CD4-positive, alpha-beta memory T cell (primary cell): ENCODE measurements around the gene GGTLC2. TPM values are rescaled to one million over a fixed set of nuclear protein-coding genes. Genes with fewer than 3 reads are reported as not detected.
"Not testable (repeated sequence)": the region's sequence is repeated elsewhere in the genome, so short reads cannot be mapped to it uniquely, and the experiment has no call there.

Experiments used
- CTCF ChIA-PET: fragments of 350-600 bp; sonication (Branson Sonifier 250); formaldehyde crosslinking; loops from one replicate; lab custom pipeline; 2021; ENCODE audit warnings: inconsistent platforms; ENCODE audit not compliant: partially characterized antibody; lab: Charles Lee
- POLR2A ChIA-PET: fragments of 350-600 bp; sonication (Branson Sonifier 250); formaldehyde crosslinking; loops from one replicate; lab custom pipeline; 2021; ENCODE audit not compliant: partially characterized antibody; lab: Charles Lee
- DNase-seq, 5 donors: peaks; one replicate each; pipeline versions ENCODE4 v3.0.0 to v3.0.0-alpha.2; 2020 to 2022; ENCODE audit warnings: mixed read lengths in 1 of 5
- H3K27ac ChIP-seq: one replicate; pipeline ENCODE4 v1.7.0; 2013; ENCODE audit warnings: low read depth, low read length
- H3K27me3 ChIP-seq: 2 replicates; pipeline ENCODE4 v1.7.0; 2013; ENCODE audit warnings: mild to moderate bottlenecking, low read length, moderate library complexity; ENCODE audit not compliant: insufficient read depth
- H3K36me3 ChIP-seq: 2 replicates; pipeline ENCODE4 v1.7.0; 2013; ENCODE audit warnings: mild to moderate bottlenecking, low read length, moderate library complexity; ENCODE audit not compliant: insufficient read depth
- H3K4me1 ChIP-seq: 2 replicates; pipeline ENCODE4 v1.7.0; 2013; ENCODE audit warnings: mild to moderate bottlenecking, low read length, moderate library complexity; ENCODE audit not compliant: insufficient read depth
- H3K4me3 ChIP-seq, 2 donors: one replicate each; pipeline ENCODE4 v1.7.0; 2013; ENCODE audit warnings: low read length in 2 of 2, mild to moderate bottlenecking in 1 of 2
- H3K9me3 ChIP-seq, 2 donors: one replicate each; pipeline ENCODE4 v1.7.0; 2013; ENCODE audit warnings: low read length in 2 of 2, control low read depth in 1 of 2; ENCODE audit not compliant: control insufficient read depth in 1 of 2
- H3K27ac Mint-ChIP-seq, 7 donors: one replicate each; pipeline ENCODE4 v1.8.0; 2020 to 2021; ENCODE audit warnings: mixed read lengths in 7 of 7, mild to moderate bottlenecking in 6 of 7, inconsistent platforms in 3 of 7, moderate library complexity in 3 of 7
- H3K27me3 Mint-ChIP-seq, 2 donors: one replicate each; pipeline ENCODE4 v1.8.0; 2020 to 2021; ENCODE audit warnings: mixed read lengths in 2 of 2
- H3K36me3 Mint-ChIP-seq, 2 donors: one replicate each; pipeline ENCODE4 v1.8.0; 2020 to 2021; ENCODE audit warnings: mixed read lengths in 2 of 2, inconsistent platforms in 1 of 2, mild to moderate bottlenecking in 1 of 2
- H3K4me1 Mint-ChIP-seq, 4 donors: one replicate each; pipeline ENCODE4 v1.8.0; 2020 to 2021; ENCODE audit warnings: mixed read lengths in 4 of 4, mild to moderate bottlenecking in 1 of 4
- H3K4me3 Mint-ChIP-seq, 8 donors: one replicate each; pipeline ENCODE4 v1.8.0; 2020 to 2021; ENCODE audit warnings: mixed read lengths in 8 of 8, mild to moderate bottlenecking in 7 of 8, moderate library complexity in 6 of 8, inconsistent platforms in 3 of 8
- H3K9me3 Mint-ChIP-seq, 8 donors: one replicate each; pipeline ENCODE4 v1.8.0; 2020 to 2021; ENCODE audit warnings: mixed read lengths in 8 of 8, mild to moderate bottlenecking in 5 of 8, inconsistent platforms in 3 of 8, moderate library complexity in 1 of 8
- intact Hi-C: fragments of 100-400 bp; cut with micrococcal nuclease; formaldehyde crosslinking; loops from one replicate; pipeline ENCODE4 v1.15.1; 2023
- polyA plus RNA-seq, 2 donors: library from polyadenylated mRNA; unstranded; fragments of 300-500 nt; fragmentation: Illumina TruSeq; gene quantifications; one replicate each; pipeline ENCODE4 v1.2.3, GENCODE V29; 2021
- total RNA-seq, 2 experiments: library from RNA; stranded (reverse); gene quantifications; one replicate each; pipeline ENCODE4 v1.2.3, GENCODE V29; 2021

Gene GGTLC2
- total and polyA plus RNA-seq, 4 experiments from 2014 or later: not detected

DNA sequence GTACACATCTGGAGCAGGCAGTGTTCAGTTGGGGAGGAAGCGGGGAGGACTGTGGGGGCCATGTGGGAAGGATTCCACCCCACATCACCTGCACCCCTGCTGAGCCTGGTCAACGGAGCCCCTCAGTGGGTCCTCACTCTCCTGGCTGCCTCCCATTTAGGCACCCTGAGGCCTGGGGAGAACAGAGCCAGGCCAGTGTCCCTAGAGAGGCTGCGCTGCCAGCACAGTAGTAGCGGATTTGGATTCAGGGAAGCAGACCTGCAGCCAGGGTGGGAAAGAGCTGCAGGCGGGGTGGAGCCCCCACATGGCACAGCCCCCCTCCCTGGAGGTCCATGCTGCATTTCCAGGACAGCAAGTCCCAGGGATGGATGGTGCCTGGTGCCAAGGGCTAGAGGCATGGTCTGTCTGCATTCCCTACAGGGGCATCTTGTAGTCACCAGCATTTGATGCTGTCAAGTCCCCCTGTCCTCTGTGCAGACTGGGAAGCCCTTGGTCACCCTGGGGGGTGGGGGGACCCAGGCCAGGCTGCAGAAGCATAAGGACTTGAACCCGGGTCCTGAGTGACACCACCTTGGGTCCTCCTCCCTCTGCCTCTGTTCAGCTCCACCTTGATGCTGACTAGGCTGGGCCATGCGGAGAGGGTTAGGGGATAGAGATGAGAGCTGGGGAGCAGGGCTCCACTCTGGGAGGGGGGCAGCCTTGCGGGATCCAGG, 6.5 kb downstream of the GGTLC2 start:
- H3K36me3 ChIP-seq, intact Hi-C loops, H3K4me1 ChIP-seq, H3K9me3 ChIP-seq, H3K27ac Mint-ChIP-seq, POLR2A ChIA-PET, H3K27me3 Mint-ChIP-seq, H3K4me3 Mint-ChIP-seq, H3K36me3 Mint-ChIP-seq, H3K4me3 ChIP-seq, H3K27me3 ChIP-seq, CTCF ChIA-PET, H3K9me3 Mint-ChIP-seq, H3K27ac ChIP-seq, DNase-seq: not testable (repeated sequence)
- peaks cover 3 to 26% (median 11%) of the 10 kb centered on the region in 4 donors for H3K4me1 Mint-ChIP-seq

DNA sequence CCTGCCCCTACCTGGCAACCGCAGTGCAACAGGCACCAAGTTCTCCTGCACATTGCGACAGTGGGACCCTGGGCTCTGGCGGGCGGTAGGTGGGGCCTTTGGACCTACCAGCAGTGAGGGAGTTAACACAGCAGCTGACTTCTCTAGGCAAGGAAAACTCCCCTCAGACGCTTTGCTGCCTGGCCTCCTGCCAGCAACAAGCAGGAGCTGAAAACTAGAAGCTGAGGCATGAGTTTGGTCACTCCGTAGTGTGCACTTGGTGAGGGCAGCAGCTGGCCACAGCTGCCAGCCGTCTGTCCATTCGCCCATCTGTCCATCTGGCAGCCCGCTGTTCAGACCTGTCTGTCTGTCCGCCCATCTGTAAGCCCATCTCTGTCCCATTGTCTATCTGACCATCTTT, 7.2 kb downstream of the GGTLC2 start:
- H3K27ac ChIP-seq, H3K4me3 Mint-ChIP-seq, H3K27ac Mint-ChIP-seq, POLR2A ChIA-PET, CTCF ChIA-PET, H3K27me3 Mint-ChIP-seq, H3K4me1 ChIP-seq, H3K4me3 ChIP-seq, intact Hi-C loops, H3K9me3 Mint-ChIP-seq, DNase-seq, H3K9me3 ChIP-seq, H3K36me3 ChIP-seq, H3K27me3 ChIP-seq, H3K36me3 Mint-ChIP-seq: not testable (repeated sequence)
- peaks cover 3 to 26% (median 11%) of the 10 kb centered on the region in 4 donors for H3K4me1 Mint-ChIP-seq

DNA sequence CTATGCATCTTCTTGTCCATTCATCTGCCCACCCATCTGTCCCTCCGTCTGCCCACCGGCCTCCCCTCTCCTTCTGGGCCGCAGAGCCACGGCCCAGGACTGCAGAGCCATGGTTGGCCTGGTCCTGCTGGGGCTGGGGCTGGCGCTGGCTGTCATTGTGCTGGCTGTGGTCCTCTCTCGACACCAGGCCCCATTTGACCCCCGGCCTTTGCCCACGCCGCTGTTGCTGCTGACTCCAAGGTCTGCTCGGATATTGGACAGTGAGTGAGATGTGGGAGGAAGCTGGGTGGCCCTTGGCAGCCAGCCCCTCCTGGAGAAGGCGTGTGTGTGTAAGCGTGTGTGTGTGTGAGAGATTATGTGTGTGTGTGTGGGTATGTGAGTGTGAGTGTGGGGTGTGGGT, 7.7 kb downstream of the GGTLC2 start:
- H3K4me1 Mint-ChIP-seq: peaks cover 3 to 26% (median 11%) of the 10 kb centered on the region in 4 donors
- H3K27me3 Mint-ChIP-seq, H3K9me3 Mint-ChIP-seq, POLR2A ChIA-PET, H3K36me3 Mint-ChIP-seq, H3K4me1 ChIP-seq, H3K27me3 ChIP-seq, H3K36me3 ChIP-seq, H3K9me3 ChIP-seq, DNase-seq, CTCF ChIA-PET, intact Hi-C loops, H3K27ac ChIP-seq, H3K4me3 ChIP-seq: not testable (repeated sequence)
- H3K27ac Mint-ChIP-seq: peak overlapping the region in 1 of 7 donors; percentile 32
- H3K4me3 Mint-ChIP-seq: peak overlapping the region in 1 of 8 donors; percentile 76

DNA sequence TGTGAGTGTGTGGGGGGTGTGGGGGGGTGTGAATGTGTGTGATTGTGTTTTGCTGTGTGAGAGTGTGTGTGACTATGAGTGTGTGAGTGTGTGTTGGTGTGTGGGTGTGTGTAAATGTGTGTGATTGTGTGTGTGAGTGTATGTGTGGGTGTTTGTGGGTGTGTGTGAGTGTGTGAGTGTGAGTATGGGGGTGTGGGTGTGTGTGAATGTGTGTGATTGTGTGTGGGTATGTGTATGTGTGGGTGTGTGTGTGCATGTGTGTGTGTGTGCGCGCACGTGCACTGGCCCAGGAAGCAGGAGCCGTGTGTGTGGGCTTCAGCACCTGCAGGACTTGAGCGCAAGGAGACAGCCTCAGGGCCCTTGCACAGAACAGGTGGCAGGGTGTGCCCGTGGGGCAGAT, 8.2 kb downstream of the GGTLC2 start:
- Mint-ChIP-seq H3K4me3 (peak overlapping the region in 1 of 8 donors; percentile 76), H3K27ac (peak overlapping the region in 3 of 7 donors; percentile 12 to 39 (median 32)), H3K4me1 (peaks cover 3 to 26% (median 11%) of the 10 kb centered on the region in 4 donors)
- H3K9me3 ChIP-seq, H3K27me3 Mint-ChIP-seq, H3K9me3 Mint-ChIP-seq, H3K27me3 ChIP-seq, DNase-seq, H3K36me3 ChIP-seq, H3K4me3 ChIP-seq, CTCF ChIA-PET, intact Hi-C loops, H3K27ac ChIP-seq, H3K4me1 ChIP-seq, H3K36me3 Mint-ChIP-seq, POLR2A ChIA-PET: not testable (repeated sequence)

DNA sequence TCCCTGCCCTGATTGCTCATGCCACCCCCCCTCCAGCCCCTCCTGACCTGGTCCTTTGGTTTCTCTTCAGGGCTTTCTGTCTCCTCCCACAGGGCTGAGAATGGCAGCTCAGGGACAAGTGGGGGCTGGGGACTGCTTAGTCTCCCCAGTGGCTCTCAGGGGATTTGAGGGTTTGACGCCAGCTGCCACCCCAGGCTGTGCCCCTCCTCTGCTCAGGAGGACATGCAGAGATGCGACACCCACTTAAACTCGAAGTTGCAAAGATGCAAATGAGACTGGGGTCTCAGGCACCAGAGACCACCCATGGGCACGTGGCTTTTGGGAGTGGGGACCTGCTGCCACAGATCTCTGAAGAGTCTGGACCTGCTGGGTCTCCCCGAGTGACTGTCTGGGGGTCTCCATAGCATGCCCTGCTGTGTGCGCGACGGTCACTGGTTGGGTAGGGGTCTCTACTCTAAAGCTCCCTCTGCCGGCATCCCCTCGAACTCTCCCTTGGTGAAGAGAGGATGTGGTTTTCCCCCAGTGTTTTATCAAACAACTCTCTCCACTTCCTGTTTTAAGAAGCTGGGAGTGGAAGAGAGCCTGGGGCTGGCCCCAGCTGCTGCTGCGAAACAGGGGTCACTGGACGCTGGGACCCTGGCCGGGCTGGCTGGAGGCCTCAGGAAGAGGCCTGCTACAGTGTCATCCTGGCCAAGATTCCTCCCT, 9.4 kb downstream of the GGTLC2 start:
- intact Hi-C loops, CTCF ChIA-PET, POLR2A ChIA-PET, H3K4me1 ChIP-seq, H3K36me3 Mint-ChIP-seq, H3K4me3 Mint-ChIP-seq, DNase-seq, H3K9me3 Mint-ChIP-seq, H3K9me3 ChIP-seq, H3K27me3 ChIP-seq, H3K27ac Mint-ChIP-seq, H3K27ac ChIP-seq, H3K4me3 ChIP-seq, H3K27me3 Mint-ChIP-seq, H3K36me3 ChIP-seq: not testable (repeated sequence)
- peaks cover 3 to 26% (median 11%) of the 10 kb centered on the region in 4 donors for H3K4me1 Mint-ChIP-seq

DNA sequence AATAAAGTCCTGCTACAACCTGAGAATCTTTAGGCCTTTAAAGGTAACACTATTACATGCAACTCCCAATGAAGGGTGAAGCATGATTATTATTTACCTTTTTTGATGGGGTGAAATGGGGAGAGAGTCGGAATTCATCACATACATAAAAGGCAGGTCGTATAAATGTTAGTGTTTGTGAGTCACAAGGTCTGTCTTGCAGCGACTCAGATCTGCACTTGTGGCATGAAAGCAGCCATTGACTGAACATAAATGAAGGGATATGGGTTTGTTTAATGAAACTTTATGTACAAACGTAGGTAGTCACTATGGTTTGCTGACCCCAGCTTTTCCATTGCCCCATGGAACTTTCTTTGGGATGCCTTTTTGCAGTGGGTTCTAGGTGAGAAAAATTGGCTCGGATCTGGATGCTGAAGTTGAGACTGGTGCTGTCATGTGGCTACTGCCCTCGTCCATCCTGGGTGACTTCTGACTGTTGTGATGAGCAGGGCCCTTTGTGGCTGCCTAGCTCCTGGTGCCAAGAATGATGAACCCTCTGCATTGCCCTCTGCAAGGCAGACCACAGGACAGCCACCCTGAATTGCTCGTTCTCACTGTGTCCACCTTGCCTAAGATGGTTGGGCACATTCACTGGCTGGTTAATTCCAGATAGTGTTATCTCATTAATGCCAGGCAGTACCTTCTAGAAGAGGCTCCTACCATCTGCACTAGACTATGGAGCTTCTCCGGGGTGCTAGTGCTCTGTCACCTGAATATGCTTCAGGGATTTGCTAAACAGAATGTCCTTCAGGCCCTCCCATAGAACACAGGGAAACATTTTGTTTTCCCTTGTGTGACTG, 11.3 kb downstream of the GGTLC2 start:
- Histone ChIP-seq H3K27me3 (no peaks in the 10 kb centered on the region), H3K9me3 (no peaks in the 10 kb centered on the region), H3K4me3 (no peak overlapping the region), H3K36me3 (no peaks in the 10 kb centered on the region), H3K4me1 (no peaks in the 10 kb centered on the region), H3K27ac (no peak overlapping the region)
- ChIA-PET POLR2A (no interaction called here), CTCF (no interaction called here)
- Mint-ChIP-seq H3K27me3 (peaks cover 2% of the 10 kb centered on the region in 2 donors), H3K9me3 (no peaks in the 10 kb centered on the region), H3K4me3 (peak overlapping the region in 1 of 8 donors; percentile 23), H3K36me3 (no peaks in the 10 kb centered on the region), H3K4me1 (peaks cover 3 to 26% (median 11%) of the 10 kb centered on the region in 4 donors), H3K27ac (peak overlapping the region in 1 of 7 donors; percentile 4)
- intact Hi-C loops: no loop called here
- DNase-seq: no peak

DNA sequence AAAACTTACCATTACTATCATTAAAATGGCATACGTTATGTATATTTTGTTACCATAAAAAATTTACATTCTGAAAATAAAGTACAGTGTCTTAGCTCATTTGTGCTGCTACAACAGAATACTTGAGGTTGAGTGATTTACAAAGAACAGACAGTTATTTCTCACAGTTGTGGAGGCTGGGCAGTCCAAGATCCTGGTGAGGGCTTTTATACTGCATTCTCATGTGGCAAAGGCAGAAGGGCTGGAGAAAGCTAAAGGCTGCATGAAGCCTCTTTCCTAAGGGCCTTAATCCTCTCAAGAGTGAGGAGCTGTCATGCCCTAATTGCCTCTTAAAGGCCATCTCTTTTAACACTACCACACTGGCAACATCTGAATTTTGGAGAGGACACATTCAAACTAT, 13.3 kb downstream of the GGTLC2 start:
- no peak overlapping the region for H3K4me3 ChIP-seq
- Mint-ChIP-seq H3K9me3 (no peaks in the 10 kb centered on the region), H3K4me1 (peaks cover 0 to 21% (median 7%) of the 10 kb centered on the region in 4 donors), H3K4me3 (no peak overlapping the region), H3K27me3 (peaks cover 2 to 4% of the 10 kb centered on the region in 2 donors), H3K27ac (no peak overlapping the region), H3K36me3 (no peaks in the 10 kb centered on the region)
- H3K9me3 ChIP-seq: no peaks in the 10 kb centered on the region
- H3K4me1 ChIP-seq: no peaks in the 10 kb centered on the region
- no peak for DNase-seq
- POLR2A ChIA-PET: no interaction called here
- no peaks in the 10 kb centered on the region for H3K36me3 ChIP-seq
- CTCF ChIA-PET: no interaction called here
- no peak overlapping the region for H3K27ac ChIP-seq
- intact Hi-C loops: no loop called here
- no peaks in the 10 kb centered on the region for H3K27me3 ChIP-seq
